Measurements from ENCODE around the gene TRPC4. TPM values are rescaled to one million over a fixed set of nuclear protein-coding genes. Genes with fewer than 3 reads are reported as not detected.

TRPC4 gene
- total RNA-seq, 6 experiments from 2014 or later = 0.07 to 0.74 (median 0.46) TPM; not detected in 2

GRCh38 chr13:37795326-37795725 is 74.2 kb downstream of the TRPC4 start:
- Histone ChIP-seq H3K27ac (no peak overlapping the region), H3K27me3 (no peaks in the 10 kb centered on the region), H3K4me1 (no peaks in the 10 kb centered on the region), H3K4me3 (no peak overlapping the region), H3K9me3 (no peaks in the 10 kb centered on the region), H3K36me3 (no peaks in the 10 kb centered on the region)
- intact Hi-C loops (cut with DNase I) = no loop called here
- no peak for ATAC-seq
- no peak for DNase-seq
- TF ChIP-seq CTCF (IDR thresholded peaks at IDR 0.05) = no peak
- no peak for TF ChIP-seq POLR2A (IDR thresholded peaks at IDR 0.05)

- H3K27me3 ChIP-seq = no peaks in the 10 kb centered on the region
- H3K36me3 ChIP-seq = no peaks in the 10 kb centered on the region
- DNase-seq = no peak
- H3K4me1 ChIP-seq = no peaks in the 10 kb centered on the region
- no peak overlapping the region for H3K27ac ChIP-seq
- H3K4me3 ChIP-seq = no peak overlapping the region
- intact Hi-C loops (cut with DNase I) = no loop called here
- WGBS (ENCODE audit: insufficient coverage, low coverage, low lambda C conversion rate, missing lambda C conversion rate) = 63% methylated on average over 2 of the region's 2 CpGs
- no peak for ATAC-seq
- TF ChIP-seq CTCF (IDR thresholded peaks at IDR 0.05) (no peak), POLR2A (IDR thresholded peaks at IDR 0.05) (no peak)
- H3K9me3 ChIP-seq = no peaks in the 10 kb centered on the region
These were observed 77.9 kb downstream of the TRPC4 start for GRCh38 chr13:37791699-37792098.

GRCh38 chr13:37788346-37788745 is 81.2 kb downstream of the TRPC4 start:
- TF ChIP-seq POLR2A (IDR thresholded peaks at IDR 0.05) (no peak), CTCF (IDR thresholded peaks at IDR 0.05) (no peak)
- Histone ChIP-seq H3K36me3 (no peaks in the 10 kb centered on the region), H3K9me3 (no peaks in the 10 kb centered on the region), H3K4me3 (no peak overlapping the region), H3K4me1 (no peaks in the 10 kb centered on the region), H3K27ac (no peak overlapping the region), H3K27me3 (no peaks in the 10 kb centered on the region)
- ATAC-seq = no peak
- no peak for DNase-seq
- WGBS (ENCODE audit: insufficient coverage, low coverage, low lambda C conversion rate, missing lambda C conversion rate) = 64% methylated on average over 1 of the region's 1 CpG
- intact Hi-C loops (cut with DNase I) = no loop called here

GRCh38 chr13:37777676-37778075 is 91.9 kb downstream of the TRPC4 start:
- Histone ChIP-seq H3K9me3 (no peaks in the 10 kb centered on the region), H3K27me3 (no peaks in the 10 kb centered on the region), H3K4me1 (no peaks in the 10 kb centered on the region), H3K36me3 (no peaks in the 10 kb centered on the region), H3K27ac (no peak overlapping the region), H3K4me3 (no peak overlapping the region)
- no peak for ATAC-seq
- intact Hi-C loops (cut with DNase I) = no loop called here
- TF ChIP-seq POLR2A (IDR thresholded peaks at IDR 0.05) (no peak), CTCF (IDR thresholded peaks at IDR 0.05) (no peak)
- no peak for DNase-seq

- Histone ChIP-seq H3K4me1 (no peaks in the 10 kb centered on the region), H3K27ac (no peak overlapping the region), H3K27me3 (no peaks in the 10 kb centered on the region), H3K9me3 (no peaks in the 10 kb centered on the region), H3K36me3 (no peaks in the 10 kb centered on the region), H3K4me3 (no peak overlapping the region)
- TF ChIP-seq POLR2A (IDR thresholded peaks at IDR 0.05) (no peak), CTCF (IDR thresholded peaks at IDR 0.05) (no peak)
- WGBS (ENCODE audit: insufficient coverage, low coverage, low lambda C conversion rate, missing lambda C conversion rate) = 55% methylated on average over 1 of the region's 1 CpG
- ATAC-seq = no peak
- DNase-seq = no peak
- intact Hi-C loops (cut with DNase I) = no loop called here
These were observed 93.7 kb downstream of the TRPC4 start for GRCh38 chr13:37775871-37776270.
